NCI-H774 (cell line): Measurements from ENCODE around the gene HNRNPA0.
A peak's percentile ranks its signal among the peaks of the same experiment; 100 is the strongest.

Source experiments
- DNase-seq: peaks from one replicate; lab custom pipeline; 2025; lab: John Stamatoyannopoulos, UW

The HNRNPA0 gene

GRCh38 chr5:137754961-137755762, 999 bp upstream of the HNRNPA0 start:
- no peak for DNase-seq

- DNase-seq, result peak; percentile 41
Observed at GRCh38 chr5:137753691-137754187, 424 bp downstream of the HNRNPA0 start.

- no peak for DNase-seq
Observed at GRCh38 chr5:137752905-137753690, 1.1 kb downstream of the HNRNPA0 start.

GRCh38 chr5:137751869-137752491, 2.2 kb downstream of the HNRNPA0 start:
- DNase-seq, result peak; percentile 31

- DNase-seq, result no peak
Observed at GRCh38 chr5:137750436-137750835, 3.7 kb downstream of the HNRNPA0 start.

GRCh38 chr5:137747848-137748247, 6.3 kb downstream of the HNRNPA0 start:
- DNase-seq, result no peak

GRCh38 chr5:137743031-137743640, 11.0 kb downstream of the HNRNPA0 start:
- peak; percentile 75 for DNase-seq

- DNase-seq, result peak; percentile 69
Observed at GRCh38 chr5:137741718-137742117, 12.4 kb downstream of the HNRNPA0 start.

- no peak for DNase-seq
Observed at GRCh38 chr5:137739737-137740136, 14.4 kb downstream of the HNRNPA0 start.

- DNase-seq, result no peak
Observed at GRCh38 chr5:137738947-137739346, 15.2 kb downstream of the HNRNPA0 start.

GRCh38 chr5:137737349-137738131, 16.6 kb downstream of the HNRNPA0 start:
- no peak for DNase-seq

- no peak for DNase-seq
Observed at GRCh38 chr5:137736496-137736895, 17.7 kb downstream of the HNRNPA0 start.

GRCh38 chr5:137735555-137736284, 18.4 kb downstream of the HNRNPA0 start, which contains the start of gene KLHL3:
TSS of gene KLHL3 (minus strand) at chr5:137736089. CDS start at chr5:137735646, 443 bp downstream.
- DNase-seq, result peak; percentile 49

- peak; percentile 27 for DNase-seq
Observed at GRCh38 chr5:137734962-137735554, 19.1 kb downstream of the HNRNPA0 start.

- DNase-seq, result no peak
Observed at GRCh38 chr5:137734331-137734730, 19.8 kb downstream of the HNRNPA0 start.

GRCh38 chr5:137733922-137734321, 20.2 kb downstream of the HNRNPA0 start:
- no peak for DNase-seq

- DNase-seq, result no peak
Observed at GRCh38 chr5:137733006-137733405, 21.2 kb downstream of the HNRNPA0 start.

GRCh38 chr5:137731176-137731575, 23.0 kb downstream of the HNRNPA0 start:
- DNase-seq, result no peak

GRCh38 chr5:137730336-137730735, 23.8 kb downstream of the HNRNPA0 start:
- DNase-seq, result no peak

- DNase-seq, result no peak
Observed at GRCh38 chr5:137728048-137728447, 26.1 kb downstream of the HNRNPA0 start.
